CD14-positive monocyte (primary cell): ENCODE measurements around the gene TMEM242. TPM values are rescaled to one million over a fixed set of nuclear protein-coding genes. Genes with fewer than 3 reads are reported as not detected.

Experiments
- DNase-seq, 3 donors: peaks; one replicate each; pipeline ENCODE4 v3.0.0-alpha.2; 2011 to 2022
- H2AFZ ChIP-seq: 2 replicates; pipeline ENCODE4 v1.6.0; 2012; ENCODE audit warnings: mild to moderate bottlenecking, low read depth, low read length, inconsistent platforms; ENCODE audit not compliant: insufficient read depth, poor library complexity, severe bottlenecking
- H3K27ac ChIP-seq, 2 donors: 1 replicate in 1 of 2; 2 replicates in 1 of 2; pipeline ENCODE4 v1.5.1; 2012 to 2013; ENCODE audit warnings: low read length in 2 of 2, control low read depth in 1 of 2, inconsistent platforms in 1 of 2, low read depth in 1 of 2, mild to moderate bottlenecking in 1 of 2
- H3K27me3 ChIP-seq, 2 donors: one replicate each; pipeline versions ENCODE4 v1.6.0 to v1.6.1; 2011 to 2013; ENCODE audit warnings: low read length in 2 of 2; ENCODE audit not compliant: control insufficient read depth in 2 of 2, insufficient read depth in 2 of 2
- H3K36me3 ChIP-seq, 2 donors: replicated peaks in 1 of 2; 1 replicate in 1 of 2; 2 replicates in 1 of 2; pipeline versions ENCODE4 v1.5.1 to v1.6.1; 2012 to 2013; ENCODE audit warnings: low read length in 2 of 2, control low read depth in 1 of 2, inconsistent platforms in 1 of 2, mild to moderate bottlenecking in 1 of 2; ENCODE audit not compliant: insufficient read depth in 2 of 2, control insufficient read depth in 1 of 2
- H3K4me1 ChIP-seq, 2 donors: 1 replicate in 1 of 2; 2 replicates in 1 of 2; pipeline versions ENCODE4 v1.5.1 to v1.6.1; 2012 to 2013; ENCODE audit warnings: low read length in 2 of 2, control low read depth in 1 of 2, inconsistent platforms in 1 of 2, mild to moderate bottlenecking in 1 of 2, moderate library complexity in 1 of 2; ENCODE audit not compliant: insufficient read depth in 2 of 2, control insufficient read depth in 1 of 2
- H3K4me2 ChIP-seq: replicated peaks from 2 replicates; pipeline ENCODE3; 2012; ENCODE audit warnings: low read length, moderate library complexity, mild to moderate bottlenecking; ENCODE audit not compliant: poor library complexity, severe bottlenecking; ENCODE audit errors: extremely low read depth
- H3K4me3 ChIP-seq, 3 experiments: fragments of 200-600 bp in 1 of 3; sonication (generic) in 1 of 3; replicated peaks in 1 of 3; 1 replicate in 2 of 3; 2 replicates in 1 of 3; pipeline ENCODE4 v1.5.1; 2011 to 2013; ENCODE audit warnings: low read length in 3 of 3, mild to moderate bottlenecking in 3 of 3, control low read depth in 2 of 3, low read depth in 2 of 3, inconsistent platforms in 1 of 3, moderate library complexity in 1 of 3
- H3K79me2 ChIP-seq: 2 replicates; pipeline ENCODE4 v1.6.0; 2012; ENCODE audit warnings: mild to moderate bottlenecking, control low read depth, inconsistent platforms, low read length, moderate library complexity; ENCODE audit not compliant: insufficient read depth
- H3K9ac ChIP-seq: 2 replicates; pipeline ENCODE4 v1.6.0; 2017; ENCODE audit warnings: low read length, mild to moderate bottlenecking; ENCODE audit not compliant: insufficient read depth, poor library complexity, severe bottlenecking
- H3K9me3 ChIP-seq, 2 donors: replicated peaks in 1 of 2; 1 replicate in 1 of 2; 2 replicates in 1 of 2; pipeline versions ENCODE4 v1.5.1 to v1.6.1; 2012 to 2013; ENCODE audit warnings: low read length in 2 of 2, control low read depth in 1 of 2; ENCODE audit not compliant: control insufficient read depth in 1 of 2, insufficient read depth in 1 of 2
- H4K20me1 ChIP-seq: 2 replicates; pipeline ENCODE4 v1.6.0; 2012; ENCODE audit warnings: mild to moderate bottlenecking, low read length, control low read depth, moderate library complexity; ENCODE audit not compliant: insufficient read depth
- H3K27ac Mint-ChIP-seq, 7 donors: one replicate each; pipeline ENCODE4 v1.8.0; 2020; ENCODE audit warnings: mild to moderate bottlenecking in 7 of 7, mixed read lengths in 7 of 7, moderate library complexity in 6 of 7, inconsistent platforms in 2 of 7
- H3K27me3 Mint-ChIP-seq, 3 donors: one replicate each; pipeline ENCODE4 v1.8.0; 2021 to 2022; ENCODE audit warnings: low read depth in 3 of 3, mild to moderate bottlenecking in 3 of 3, mixed read lengths in 3 of 3, moderate library complexity in 3 of 3, inconsistent platforms in 1 of 3
- H3K36me3 Mint-ChIP-seq, 2 donors: one replicate each; pipeline ENCODE4 v1.8.0; 2020; ENCODE audit warnings: mixed read lengths in 2 of 2, inconsistent platforms in 1 of 2, mild to moderate bottlenecking in 1 of 2
- H3K4me1 Mint-ChIP-seq: one replicate; pipeline ENCODE4 v1.8.0; 2020; ENCODE audit warnings: mild to moderate bottlenecking, mixed read lengths
- H3K4me3 Mint-ChIP-seq, 2 donors: one replicate each; pipeline ENCODE4 v1.8.0; 2020; ENCODE audit warnings: mild to moderate bottlenecking in 2 of 2, mixed read lengths in 2 of 2, moderate library complexity in 1 of 2
- H3K9me3 Mint-ChIP-seq, 7 donors: one replicate each; pipeline ENCODE4 v1.8.0; 2020 to 2022; ENCODE audit warnings: mixed read lengths in 7 of 7, mild to moderate bottlenecking in 6 of 7, moderate library complexity in 6 of 7, inconsistent platforms in 2 of 7
- WGBS: methylation state at CpG from one replicate; pipeline ENCODE4 v1.1.5; 2013; ENCODE audit warnings: missing lambda C conversion rate; ENCODE audit not compliant: insufficient coverage; 5-methylcytosine and 5-hydroxymethylcytosine counted together
- intact Hi-C, 2 donors: fragments of 100-400 bp; cut with micrococcal nuclease; formaldehyde crosslinking; loops; one replicate each; pipeline versions ENCODE4 v1.15.0 to v1.15.1; 2023
- polyA plus RNA-seq, 3 donors: library from polyadenylated mRNA; depleted of rRNA in 1 of 3; unstranded in 2 of 3; stranded (reverse) in 1 of 3; fragments of 300-500 nt in 2 of 3; fragments of >200 nt in 1 of 3; fragmentation: Illumina TruSeq in 2 of 3; gene quantifications; 1 replicate in 2 of 3; 2 replicates in 1 of 3; pipeline ENCODE4 v1.2.3, GENCODE V29; 2012 to 2021
- TF ChIP-seq, protein P1 (sequence below): fragments of 200-600 bp; IDR thresholded peaks from one replicate; pipeline ENCODE4 v1.8.0; 2022; ENCODE audit warnings: antibody characterized with exemption, mild to moderate bottlenecking

Gene TMEM242
- polyA plus RNA-seq, 3 donors = 5.6 to 9.8 (median 8.3) TPM

DNA sequence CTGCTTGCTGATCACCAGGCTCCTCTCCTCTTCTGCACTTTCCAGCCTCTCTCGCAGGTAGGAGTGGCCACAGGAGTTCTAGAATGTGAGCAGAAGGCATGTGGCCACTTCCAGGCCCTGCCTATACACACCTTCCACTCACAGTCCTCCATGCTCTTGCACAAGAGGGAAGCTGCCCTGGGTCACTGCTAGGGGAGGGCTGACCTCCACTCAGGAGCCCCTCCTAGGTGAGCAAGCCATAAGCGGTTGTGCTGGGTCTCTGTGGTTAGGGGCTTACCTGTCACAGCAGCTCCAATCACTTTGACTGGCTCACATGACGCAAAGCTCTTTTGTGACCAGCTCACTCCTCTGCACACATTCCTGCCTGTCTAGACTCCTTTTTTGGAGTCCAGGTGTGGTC is 68.2 kb downstream of the TMEM242 start:
- H3K27ac ChIP-seq = no peak overlapping the region
- H4K20me1 ChIP-seq = no peaks in the 10 kb centered on the region
- H2AFZ ChIP-seq = no peak overlapping the region
- H3K36me3 ChIP-seq = no peaks in the 10 kb centered on the region
- no peak overlapping the region for H3K4me3 ChIP-seq
- H3K9ac ChIP-seq = no peak overlapping the region
- no peaks in the 10 kb centered on the region for H3K36me3 Mint-ChIP-seq
- H3K79me2 ChIP-seq = no peaks in the 10 kb centered on the region
- H3K4me1 ChIP-seq = no peaks in the 10 kb centered on the region
- DNase-seq = no peak
- no peak overlapping the region for H3K27ac Mint-ChIP-seq
- no peaks in the 10 kb centered on the region for H3K9me3 ChIP-seq
- no peaks in the 10 kb centered on the region for H3K4me1 Mint-ChIP-seq
- intact Hi-C loops = no loop called here
- 100% methylated on average over 1 of the region's 3 CpGs for WGBS
- H3K4me3 Mint-ChIP-seq = no peak overlapping the region
- H3K27me3 ChIP-seq = no peaks in the 10 kb centered on the region
- TF ChIP-seq, protein P1, sequence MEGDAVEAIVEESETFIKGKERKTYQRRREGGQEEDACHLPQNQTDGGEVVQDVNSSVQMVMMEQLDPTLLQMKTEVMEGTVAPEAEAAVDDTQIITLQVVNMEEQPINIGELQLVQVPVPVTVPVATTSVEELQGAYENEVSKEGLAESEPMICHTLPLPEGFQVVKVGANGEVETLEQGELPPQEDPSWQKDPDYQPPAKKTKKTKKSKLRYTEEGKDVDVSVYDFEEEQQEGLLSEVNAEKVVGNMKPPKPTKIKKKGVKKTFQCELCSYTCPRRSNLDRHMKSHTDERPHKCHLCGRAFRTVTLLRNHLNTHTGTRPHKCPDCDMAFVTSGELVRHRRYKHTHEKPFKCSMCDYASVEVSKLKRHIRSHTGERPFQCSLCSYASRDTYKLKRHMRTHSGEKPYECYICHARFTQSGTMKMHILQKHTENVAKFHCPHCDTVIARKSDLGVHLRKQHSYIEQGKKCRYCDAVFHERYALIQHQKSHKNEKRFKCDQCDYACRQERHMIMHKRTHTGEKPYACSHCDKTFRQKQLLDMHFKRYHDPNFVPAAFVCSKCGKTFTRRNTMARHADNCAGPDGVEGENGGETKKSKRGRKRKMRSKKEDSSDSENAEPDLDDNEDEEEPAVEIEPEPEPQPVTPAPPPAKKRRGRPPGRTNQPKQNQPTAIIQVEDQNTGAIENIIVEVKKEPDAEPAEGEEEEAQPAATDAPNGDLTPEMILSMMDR = no peak
- no peak overlapping the region for H3K4me2 ChIP-seq
- peaks cover 3 to 18% (median 6%) of the 10 kb centered on the region in 3 donors for H3K27me3 Mint-ChIP-seq
- no peaks in the 10 kb centered on the region for H3K9me3 Mint-ChIP-seq

DNA sequence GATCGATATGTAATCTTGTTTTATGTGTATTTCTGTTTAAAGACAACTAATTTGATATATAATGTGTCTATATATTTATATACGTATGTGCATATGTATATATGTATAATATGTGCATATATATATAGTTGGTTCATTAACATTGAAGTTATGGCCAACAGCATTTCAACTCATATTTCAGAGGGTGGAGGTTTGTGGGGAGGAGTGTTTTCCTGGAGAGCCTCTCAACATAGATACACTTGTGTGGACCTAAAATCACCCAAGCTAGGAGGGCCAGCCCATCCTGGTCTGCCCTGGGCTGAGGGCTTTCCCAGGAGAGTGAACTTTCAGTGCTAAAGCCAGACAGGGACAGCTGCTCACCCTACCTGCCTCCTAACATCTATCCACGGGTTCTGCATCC is 68.8 kb downstream of the TMEM242 start:
- Mint-ChIP-seq H3K4me1 (no peaks in the 10 kb centered on the region), H3K4me3 (no peak overlapping the region), H3K36me3 (no peaks in the 10 kb centered on the region), H3K9me3 (no peaks in the 10 kb centered on the region), H3K27me3 (peaks cover 3 to 18% (median 6%) of the 10 kb centered on the region in 3 donors), H3K27ac (no peak overlapping the region)
- Histone ChIP-seq H3K4me3 (no peak overlapping the region), H3K9ac (no peak overlapping the region), H3K4me2 (no peak overlapping the region), H3K4me1 (no peaks in the 10 kb centered on the region), H3K9me3 (no peaks in the 10 kb centered on the region), H3K36me3 (no peaks in the 10 kb centered on the region), H2AFZ (no peak overlapping the region), H3K79me2 (no peaks in the 10 kb centered on the region), H4K20me1 (no peaks in the 10 kb centered on the region), H3K27me3 (no peaks in the 10 kb centered on the region), H3K27ac (no peak overlapping the region)
- 86% methylated on average over 1 of the region's 3 CpGs for WGBS
- intact Hi-C loops = no loop called here
- no peak for DNase-seq
- TF ChIP-seq, protein P1 = no peak
